Fibroblast of skin of back (primary cell): ENCODE data around the gene CXCL13. TPM values are rescaled to one million over a fixed set of nuclear protein-coding genes. Genes with fewer than 3 reads are reported as not detected.
"Not testable (repeated sequence)": the region's sequence is repeated elsewhere in the genome, so short reads cannot be mapped to it uniquely, and the experiment has no call there.

ENCODE experiments used
- DNase-seq: peaks from one replicate; pipeline ENCODE4 v3.0.0-alpha.2; 2013
- polyA plus RNA-seq, 2 experiments: library from polyadenylated mRNA; unstranded; fragments of 120-200 nt; gene quantifications; one replicate each; pipeline ENCODE4 v1.2.1, GENCODE V29; 2013; ENCODE audit not compliant: insufficient read length in 2 of 2

Gene CXCL13
- not detected for polyA plus RNA-seq (2013, experiment 1 of 2; ENCODE audit: insufficient read length)
- polyA plus RNA-seq (2013, experiment 2 of 2; ENCODE audit: insufficient read length), result not detected

- DNase-seq, result no peak
These were observed at the start of gene CXCL13 for GRCh38 chr4:77605210-77605902. TSS of gene CXCL13 (plus strand) at chr4:77605820. CDS start at chr4:77605866, 46 bp downstream.

- DNase-seq, result no peak
These were observed 45.5 kb upstream of the CXCL13 start for GRCh38 chr4:77560170-77560569.

- not testable (repeated sequence) for DNase-seq
These were observed 43.9 kb upstream of the CXCL13 start for GRCh38 chr4:77561720-77562119.

GRCh38 chr4:77564231-77564630, 41.4 kb upstream of the CXCL13 start:
- no peak for DNase-seq

- DNase-seq, result no peak
These were observed 39.5 kb upstream of the CXCL13 start for GRCh38 chr4:77566148-77566547.

- DNase-seq, result no peak
These were observed 38.1 kb upstream of the CXCL13 start for GRCh38 chr4:77567549-77567948.

GRCh38 chr4:77570508-77571214, 35.0 kb upstream of the CXCL13 start:
- DNase-seq, result not testable (repeated sequence)

GRCh38 chr4:77576351-77576750, 29.3 kb upstream of the CXCL13 start:
- DNase-seq, result no peak

GRCh38 chr4:77578145-77578544, 27.5 kb upstream of the CXCL13 start:
- DNase-seq, result no peak

- DNase-seq, result peak; percentile 93
These were observed 26.1 kb upstream of the CXCL13 start for GRCh38 chr4:77579406-77580076.

- DNase-seq, result peak; percentile 6
These were observed 23.9 kb upstream of the CXCL13 start for GRCh38 chr4:77581724-77582123.

- DNase-seq, result peak; percentile 68
These were observed 23.5 kb upstream of the CXCL13 start for GRCh38 chr4:77582156-77582555.

- DNase-seq, result peak; percentile 30
These were observed 22.9 kb upstream of the CXCL13 start for GRCh38 chr4:77582711-77583110.

- peak; percentile 64 for DNase-seq
These were observed 18.7 kb upstream of the CXCL13 start for GRCh38 chr4:77586951-77587383.

- DNase-seq, result no peak
These were observed 15.1 kb upstream of the CXCL13 start for GRCh38 chr4:77590482-77590881.

- DNase-seq, result no peak
These were observed 14.1 kb upstream of the CXCL13 start for GRCh38 chr4:77591532-77591931.

GRCh38 chr4:77593101-77593500, 12.5 kb upstream of the CXCL13 start:
- DNase-seq, result no peak

- DNase-seq, result no peak
These were observed 11.6 kb upstream of the CXCL13 start for GRCh38 chr4:77593993-77594392.

- DNase-seq, result no peak
These were observed 10.2 kb upstream of the CXCL13 start for GRCh38 chr4:77595364-77595973.

- DNase-seq, result peak; percentile 49
These were observed 6.2 kb upstream of the CXCL13 start for GRCh38 chr4:77599378-77599777.

- DNase-seq, result peak; percentile 19
These were observed 4.8 kb upstream of the CXCL13 start for GRCh38 chr4:77600521-77601451.
